HG03196 (cell line): ENCODE results near the gene LRRC47.

Experiments
- ATAC-seq: cut with Tn5 transposase; IDR thresholded peaks from one replicate; pipeline ENCODE4 v1.9.1; 2021; ENCODE audit not compliant: unreplicated experiment

The LRRC47 gene

GRCh38 chr1:3796215-3797061 is at the start of gene LRRC47:
TSS of gene LRRC47 (minus strand) at chr1:3796498. CDS start at chr1:3796476, 22 bp downstream.
- peak; percentile 98 for ATAC-seq

GRCh38 chr1:3842912-3843311 is 46.6 kb upstream of the LRRC47 start:
- ATAC-seq, result no peak

GRCh38 chr1:3841491-3841890 is 45.2 kb upstream of the LRRC47 start:
- no peak for ATAC-seq

DNA sequence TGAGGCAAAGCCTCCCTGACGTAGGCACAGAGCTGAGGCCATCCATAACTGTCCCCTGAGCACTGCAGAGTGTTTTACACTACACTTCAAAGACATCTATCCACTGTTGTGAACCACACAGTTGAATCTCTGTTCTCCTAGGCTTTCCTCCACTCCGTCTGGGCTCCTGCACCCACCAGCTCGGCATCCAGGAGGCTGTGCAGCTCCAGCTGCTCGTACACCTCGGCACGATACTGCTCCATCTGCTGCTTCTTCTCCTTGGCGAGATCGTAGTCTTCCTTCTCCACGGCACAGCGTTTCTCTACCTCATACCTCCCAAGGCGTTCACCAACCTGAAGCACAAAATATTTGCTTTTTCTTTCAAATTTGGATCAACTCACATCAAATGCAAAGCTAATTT is 42.5 kb upstream of the LRRC47 start:
- no peak for ATAC-seq

GRCh38 chr1:3837685-3838084 is 41.4 kb upstream of the LRRC47 start:
- ATAC-seq, result no peak

GRCh38 chr1:3837200-3837599 is 40.9 kb upstream of the LRRC47 start:
- ATAC-seq, result no peak

- ATAC-seq, result no peak
These were observed 40.1 kb upstream of the LRRC47 start for GRCh38 chr1:3836421-3836820.

DNA sequence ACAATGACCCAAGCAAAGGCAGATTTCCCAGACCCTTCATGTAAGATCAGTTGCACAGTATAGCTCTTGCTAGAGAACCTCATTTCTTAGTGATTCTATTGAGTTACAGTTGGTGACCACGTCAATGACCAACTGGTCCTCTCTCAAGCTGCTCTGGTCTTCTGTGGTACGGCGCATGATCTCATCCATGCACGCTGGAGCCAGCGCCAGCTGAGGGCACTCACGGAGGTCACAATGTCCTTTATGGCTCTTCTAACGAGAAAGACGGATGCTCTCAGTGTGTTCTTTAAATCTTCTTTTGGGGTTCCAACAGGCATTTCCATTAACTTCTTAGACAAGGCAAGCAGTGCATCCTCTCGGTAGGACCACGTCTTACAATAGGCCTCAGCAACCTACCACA is 38.4 kb upstream of the LRRC47 start:
- ATAC-seq, result no peak

DNA sequence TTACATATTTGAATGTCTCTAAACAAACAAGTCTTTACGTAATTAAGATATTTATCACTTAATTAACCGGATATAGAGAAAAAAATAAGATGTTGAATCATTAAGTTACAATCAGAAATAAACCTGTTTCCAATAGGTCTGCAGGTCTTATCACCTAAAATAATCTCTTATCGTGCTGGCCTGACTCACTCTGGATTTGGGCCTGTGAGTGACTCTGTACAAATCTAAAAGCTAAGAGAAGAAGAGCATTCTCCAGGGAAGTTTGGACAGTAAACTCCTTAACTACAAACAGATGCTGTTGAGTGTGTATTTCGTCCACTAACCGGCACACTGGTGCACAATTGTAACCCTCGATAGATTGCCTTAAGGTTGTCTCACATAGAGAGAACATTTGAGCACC is 35.4 kb upstream of the LRRC47 start:
- no peak for ATAC-seq

- ATAC-seq, result no peak
These were observed 32.1 kb upstream of the LRRC47 start for GRCh38 chr1:3828391-3828790.

DNA sequence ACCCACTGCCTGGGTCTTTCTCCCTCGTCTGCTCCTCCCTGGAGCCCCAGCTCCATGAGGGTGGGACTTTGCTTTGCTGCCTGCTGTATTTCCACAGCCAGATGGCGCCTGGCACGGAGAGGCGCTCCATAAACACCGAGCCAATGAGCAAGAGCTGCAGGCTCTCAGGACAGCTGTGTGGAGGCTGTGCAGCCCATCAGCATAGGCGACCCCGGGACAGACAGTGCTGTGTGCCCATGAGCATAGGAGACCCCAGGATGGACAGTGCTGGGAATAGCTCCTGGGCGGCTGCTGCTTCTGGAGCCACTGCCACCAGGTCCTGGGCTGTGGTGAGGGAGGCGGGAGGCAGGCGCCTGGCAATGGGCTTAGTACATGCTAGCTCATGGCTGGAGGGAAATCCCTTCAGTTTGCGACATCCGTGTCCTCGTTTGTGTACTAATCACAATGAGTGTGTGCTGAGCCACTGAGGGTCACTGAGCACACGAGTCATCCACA is 31.6 kb upstream of the LRRC47 start:
- ATAC-seq, result no peak

DNA sequence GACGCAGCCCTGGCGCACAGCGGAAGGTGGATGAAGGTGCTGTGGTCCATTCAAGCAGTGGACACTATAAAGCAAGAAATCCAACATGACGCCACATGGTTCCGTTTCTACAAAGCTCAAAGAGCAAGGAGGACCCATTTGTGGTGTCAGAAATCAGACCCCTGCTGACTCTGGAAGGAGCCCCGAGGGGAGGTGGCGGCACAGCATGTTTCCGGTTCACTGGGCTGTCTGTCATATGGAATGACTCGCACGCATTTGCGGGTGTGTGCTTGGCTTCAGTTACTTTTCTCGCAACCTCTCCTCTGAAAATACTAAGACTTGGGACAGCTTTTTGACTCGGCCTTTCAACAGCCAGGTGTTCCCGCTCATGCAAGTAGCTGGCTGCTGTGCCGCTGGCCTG is 29.1 kb upstream of the LRRC47 start:
- ATAC-seq, result no peak

GRCh38 chr1:3824650-3825049 is 28.4 kb upstream of the LRRC47 start:
- no peak for ATAC-seq

DNA sequence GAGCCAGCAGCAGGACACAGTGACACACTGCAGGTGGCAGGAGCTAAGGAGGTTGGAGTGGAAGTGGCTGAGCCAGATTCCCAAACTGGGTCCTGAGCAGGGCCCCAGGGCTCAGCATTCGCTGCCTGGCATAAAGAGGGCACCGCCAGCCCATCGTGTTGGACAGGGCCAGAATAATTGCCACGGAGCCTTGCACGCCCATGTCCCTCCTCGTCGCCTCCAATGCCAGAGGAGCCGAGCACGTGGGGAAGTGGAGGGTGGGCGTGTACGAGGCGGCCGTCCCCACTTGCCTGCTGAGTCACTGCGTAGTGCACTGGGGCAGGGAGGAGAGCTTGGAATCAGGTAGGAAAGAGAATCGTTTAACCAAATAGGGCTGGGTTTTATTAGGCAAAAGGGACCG is 26.1 kb upstream of the LRRC47 start:
- no peak for ATAC-seq

GRCh38 chr1:3821908-3822307 is 25.6 kb upstream of the LRRC47 start:
- ATAC-seq, result no peak

DNA sequence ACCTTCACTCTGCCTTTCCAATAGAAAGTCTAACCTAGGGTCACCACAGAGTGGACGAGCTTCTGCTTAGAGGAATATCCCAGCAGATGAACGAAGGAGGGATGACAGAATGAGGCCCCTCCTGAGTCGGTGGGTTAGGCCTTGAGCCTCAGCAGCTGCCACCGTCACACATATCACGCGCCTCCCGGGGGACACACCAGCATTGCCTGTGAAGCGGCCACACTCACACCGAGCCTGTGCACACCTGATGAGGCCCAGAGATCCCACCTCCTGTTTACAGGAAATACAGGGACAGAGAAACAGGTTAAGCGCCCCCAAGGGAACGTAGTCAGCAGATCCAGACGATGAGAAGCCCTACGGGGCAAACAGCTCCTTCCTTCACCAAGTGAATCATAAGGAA is 25.1 kb upstream of the LRRC47 start:
- ATAC-seq, result no peak

DNA sequence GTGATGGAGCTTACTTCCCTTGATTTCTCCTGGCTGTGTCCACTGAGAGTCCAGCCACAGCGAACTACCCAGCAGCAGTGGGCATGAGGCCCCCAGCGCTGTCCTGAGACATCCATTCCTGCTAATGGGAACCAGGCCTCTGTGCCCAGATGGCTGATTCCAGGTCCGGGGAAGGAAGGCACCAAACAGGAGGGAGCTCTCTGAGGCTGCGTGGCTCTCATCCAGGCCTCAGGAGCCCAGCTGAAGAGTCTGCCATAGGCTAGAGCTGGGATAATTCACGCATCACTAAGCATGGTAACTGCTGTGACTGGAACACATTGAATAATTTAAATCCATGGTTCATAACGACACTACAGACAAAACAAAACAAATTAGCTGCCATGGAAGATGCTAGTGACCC is 24.7 kb upstream of the LRRC47 start:
- no peak for ATAC-seq

- ATAC-seq, result no peak
These were observed 24.0 kb upstream of the LRRC47 start for GRCh38 chr1:3820316-3820715.

GRCh38 chr1:3819771-3820200 is 23.5 kb upstream of the LRRC47 start:
- ATAC-seq, result no peak

DNA sequence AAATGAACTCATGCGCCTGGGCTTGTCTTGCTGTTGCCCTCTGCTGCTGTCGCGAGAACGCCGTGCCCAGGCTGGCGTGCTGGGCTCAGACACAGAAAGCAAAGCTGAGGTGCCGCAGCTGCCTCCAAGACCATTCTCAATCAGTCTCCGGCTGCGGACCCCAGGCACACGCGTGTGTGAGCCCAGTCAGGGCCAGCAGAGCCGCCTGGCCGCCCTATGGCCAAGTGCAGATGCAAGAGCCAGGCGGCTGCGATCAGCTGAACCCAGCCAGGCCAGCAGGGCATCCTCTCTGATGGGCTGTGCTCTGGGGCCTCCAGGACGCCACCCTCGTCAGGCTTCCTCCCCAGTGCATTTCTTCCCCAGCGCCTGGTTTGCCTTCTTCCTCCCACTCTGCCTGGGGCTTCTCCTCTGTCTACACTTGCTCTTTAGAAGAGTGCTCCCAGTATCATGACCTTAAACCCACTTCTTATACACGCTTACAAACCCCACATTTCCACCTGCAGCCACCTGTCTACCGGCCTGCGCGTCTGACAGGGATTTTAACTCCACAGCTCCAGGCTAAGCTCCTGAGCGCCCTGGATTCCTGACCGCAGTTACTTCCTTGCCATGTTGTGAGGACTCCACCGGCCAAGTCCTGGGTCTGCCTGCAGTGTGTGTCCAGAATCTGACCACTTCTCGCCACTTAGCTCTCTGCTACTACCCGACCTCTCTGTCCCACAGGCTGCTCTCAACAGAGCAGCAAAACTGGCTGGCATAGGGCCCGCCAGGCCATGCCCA is 21.7 kb upstream of the LRRC47 start:
- no peak for ATAC-seq

DNA sequence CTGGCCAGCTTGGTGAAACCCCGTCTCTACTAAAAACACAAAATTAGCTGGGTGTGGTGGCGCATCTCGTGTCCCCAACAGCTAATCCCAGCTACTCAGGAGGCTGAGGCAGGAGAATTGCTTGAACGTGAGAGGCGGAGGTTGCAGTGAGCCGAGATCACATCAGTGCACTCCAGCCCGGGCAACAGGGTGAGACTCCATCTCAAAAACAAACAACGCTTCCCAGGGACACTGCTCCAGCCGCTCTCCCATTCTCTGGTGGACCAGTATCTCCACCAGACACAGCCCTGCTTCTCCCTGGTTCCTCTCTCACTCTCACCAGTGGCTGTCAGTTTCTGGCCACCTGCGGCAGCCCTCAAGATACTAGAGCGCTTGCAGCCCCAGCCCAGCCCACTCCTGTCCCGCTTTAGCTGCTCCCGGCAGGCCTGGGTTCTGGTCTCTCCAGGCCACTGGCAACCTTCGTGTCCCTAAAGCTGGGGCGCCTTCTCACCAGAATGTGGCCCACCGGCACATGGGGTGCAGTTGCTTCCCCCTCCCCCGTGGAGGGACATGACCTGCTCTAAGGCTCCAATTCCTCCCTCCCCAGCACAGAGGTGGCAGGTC is 20.9 kb upstream of the LRRC47 start:
- no peak for ATAC-seq
